ENCODE data around the gene AADAT. TPM values are rescaled to one million over a fixed set of nuclear protein-coding genes. Genes with fewer than 3 reads are reported as not detected.

Gene AADAT
- total and polyA plus RNA-seq, 9 of the 15 experiments (the other 6 are each of a cell fraction or from before 2014, with no cell fraction given), result 0.06 to 0.07 TPM; not detected in 7

DNA sequence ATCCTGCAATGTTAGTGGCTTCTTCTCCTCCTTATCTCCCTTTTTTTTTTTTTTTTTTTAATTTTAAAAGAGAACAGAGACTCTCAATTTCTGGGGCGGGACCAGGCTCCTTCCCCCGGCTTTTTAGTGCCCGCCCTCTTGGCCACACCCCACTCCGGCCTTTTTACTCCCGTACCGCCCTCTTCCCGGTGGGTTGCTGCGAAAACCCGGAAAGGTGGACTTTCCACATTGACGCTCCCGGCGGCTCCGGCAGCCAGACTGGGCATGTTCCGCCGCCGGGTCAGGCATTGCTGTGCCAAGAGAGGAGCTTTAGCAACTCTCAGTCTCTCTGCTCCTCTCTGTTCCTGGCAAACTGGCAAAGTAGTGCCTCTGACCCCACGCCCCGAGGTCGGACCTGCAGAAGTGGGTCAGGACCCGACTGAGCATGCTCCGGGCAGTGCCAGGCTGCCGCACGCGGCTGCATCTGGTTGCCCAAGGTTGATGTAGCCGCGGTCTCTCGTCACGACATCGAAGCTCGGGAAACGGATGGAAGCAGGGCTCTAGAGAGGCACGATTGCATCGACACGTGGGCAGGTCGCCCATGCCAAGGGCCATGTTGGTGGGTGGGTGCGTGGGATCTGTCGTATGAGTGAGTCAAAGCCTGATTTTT is 62.5 kb downstream of the AADAT start (continued):
- TF ChIP-seq RB1 (IDR thresholded peaks at IDR 0.05; ENCODE audit: low read depth) (peak; percentile 65; the same call in 1 of the 2 replicates), ILF3 (IDR thresholded peaks at IDR 0.05; ENCODE audit: borderline replicate concordance) (no peak), XRCC5 (IDR thresholded peaks at IDR 0.05; ENCODE audit: low read depth, low read length) (peak; percentile 74; the same call in 1 of the 2 replicates), NR2C2 (CRISPR knock-in tag; IDR thresholded peaks at IDR 0.05) (no peak), NR2C2 (tag; IDR thresholded peaks at IDR 0.05) (peak; percentile 48; the same call in 1 of the 2 replicates), GTF2E2 (tag; IDR thresholded peaks at IDR 0.05) (no peak), CBX8 (IDR thresholded peaks at IDR 0.05; ENCODE audit: borderline replicate concordance, extremely low read depth, low read depth, low read length, poor library complexity, severe bottlenecking) (no peak), BRD9 (IDR thresholded peaks at IDR 0.05; ENCODE audit: low read depth, partially characterized antibody) (no peak), NRF1 (conservative IDR thresholded peaks at IDR 0.05 in 1 of 2, IDR thresholded peaks at IDR 0.05 in 1 of 2) (peak; percentile 84 to 88), ZNF133 (CRISPR knock-in tag; IDR thresholded peaks at IDR 0.05) (no peak), FOSL1 (tag; conservative IDR thresholded peaks at IDR 0.05) (no peak), CTBP1 (IDR thresholded peaks at IDR 0.05; ENCODE audit: borderline replicate concordance) (peak; percentile 47; the same call in 1 of the 2 replicates), KDM2B (CRISPR knock-in tag; IDR thresholded peaks at IDR 0.05) (0 out of 2 replicates have a peak, but pooled peaks have one; percentile 29)
- TF ChIP-seq, protein P1, sequence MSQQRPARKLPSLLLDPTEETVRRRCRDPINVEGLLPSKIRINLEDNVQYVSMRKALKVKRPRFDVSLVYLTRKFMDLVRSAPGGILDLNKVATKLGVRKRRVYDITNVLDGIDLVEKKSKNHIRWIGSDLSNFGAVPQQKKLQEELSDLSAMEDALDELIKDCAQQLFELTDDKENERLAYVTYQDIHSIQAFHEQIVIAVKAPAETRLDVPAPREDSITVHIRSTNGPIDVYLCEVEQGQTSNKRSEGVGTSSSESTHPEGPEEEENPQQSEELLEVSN (IDR thresholded peaks at IDR 0.05; ENCODE audit: borderline replicate concordance in 1 of 2, extremely low read depth in 1 of 2, insufficient read depth in 1 of 2, insufficient read length in 1 of 2, low read depth in 1 of 2, low read length in 1 of 2, poor library complexity in 1 of 2, severe bottlenecking in 1 of 2), result peak; percentile 54 to 67
- TF ChIP-seq, protein P2, sequence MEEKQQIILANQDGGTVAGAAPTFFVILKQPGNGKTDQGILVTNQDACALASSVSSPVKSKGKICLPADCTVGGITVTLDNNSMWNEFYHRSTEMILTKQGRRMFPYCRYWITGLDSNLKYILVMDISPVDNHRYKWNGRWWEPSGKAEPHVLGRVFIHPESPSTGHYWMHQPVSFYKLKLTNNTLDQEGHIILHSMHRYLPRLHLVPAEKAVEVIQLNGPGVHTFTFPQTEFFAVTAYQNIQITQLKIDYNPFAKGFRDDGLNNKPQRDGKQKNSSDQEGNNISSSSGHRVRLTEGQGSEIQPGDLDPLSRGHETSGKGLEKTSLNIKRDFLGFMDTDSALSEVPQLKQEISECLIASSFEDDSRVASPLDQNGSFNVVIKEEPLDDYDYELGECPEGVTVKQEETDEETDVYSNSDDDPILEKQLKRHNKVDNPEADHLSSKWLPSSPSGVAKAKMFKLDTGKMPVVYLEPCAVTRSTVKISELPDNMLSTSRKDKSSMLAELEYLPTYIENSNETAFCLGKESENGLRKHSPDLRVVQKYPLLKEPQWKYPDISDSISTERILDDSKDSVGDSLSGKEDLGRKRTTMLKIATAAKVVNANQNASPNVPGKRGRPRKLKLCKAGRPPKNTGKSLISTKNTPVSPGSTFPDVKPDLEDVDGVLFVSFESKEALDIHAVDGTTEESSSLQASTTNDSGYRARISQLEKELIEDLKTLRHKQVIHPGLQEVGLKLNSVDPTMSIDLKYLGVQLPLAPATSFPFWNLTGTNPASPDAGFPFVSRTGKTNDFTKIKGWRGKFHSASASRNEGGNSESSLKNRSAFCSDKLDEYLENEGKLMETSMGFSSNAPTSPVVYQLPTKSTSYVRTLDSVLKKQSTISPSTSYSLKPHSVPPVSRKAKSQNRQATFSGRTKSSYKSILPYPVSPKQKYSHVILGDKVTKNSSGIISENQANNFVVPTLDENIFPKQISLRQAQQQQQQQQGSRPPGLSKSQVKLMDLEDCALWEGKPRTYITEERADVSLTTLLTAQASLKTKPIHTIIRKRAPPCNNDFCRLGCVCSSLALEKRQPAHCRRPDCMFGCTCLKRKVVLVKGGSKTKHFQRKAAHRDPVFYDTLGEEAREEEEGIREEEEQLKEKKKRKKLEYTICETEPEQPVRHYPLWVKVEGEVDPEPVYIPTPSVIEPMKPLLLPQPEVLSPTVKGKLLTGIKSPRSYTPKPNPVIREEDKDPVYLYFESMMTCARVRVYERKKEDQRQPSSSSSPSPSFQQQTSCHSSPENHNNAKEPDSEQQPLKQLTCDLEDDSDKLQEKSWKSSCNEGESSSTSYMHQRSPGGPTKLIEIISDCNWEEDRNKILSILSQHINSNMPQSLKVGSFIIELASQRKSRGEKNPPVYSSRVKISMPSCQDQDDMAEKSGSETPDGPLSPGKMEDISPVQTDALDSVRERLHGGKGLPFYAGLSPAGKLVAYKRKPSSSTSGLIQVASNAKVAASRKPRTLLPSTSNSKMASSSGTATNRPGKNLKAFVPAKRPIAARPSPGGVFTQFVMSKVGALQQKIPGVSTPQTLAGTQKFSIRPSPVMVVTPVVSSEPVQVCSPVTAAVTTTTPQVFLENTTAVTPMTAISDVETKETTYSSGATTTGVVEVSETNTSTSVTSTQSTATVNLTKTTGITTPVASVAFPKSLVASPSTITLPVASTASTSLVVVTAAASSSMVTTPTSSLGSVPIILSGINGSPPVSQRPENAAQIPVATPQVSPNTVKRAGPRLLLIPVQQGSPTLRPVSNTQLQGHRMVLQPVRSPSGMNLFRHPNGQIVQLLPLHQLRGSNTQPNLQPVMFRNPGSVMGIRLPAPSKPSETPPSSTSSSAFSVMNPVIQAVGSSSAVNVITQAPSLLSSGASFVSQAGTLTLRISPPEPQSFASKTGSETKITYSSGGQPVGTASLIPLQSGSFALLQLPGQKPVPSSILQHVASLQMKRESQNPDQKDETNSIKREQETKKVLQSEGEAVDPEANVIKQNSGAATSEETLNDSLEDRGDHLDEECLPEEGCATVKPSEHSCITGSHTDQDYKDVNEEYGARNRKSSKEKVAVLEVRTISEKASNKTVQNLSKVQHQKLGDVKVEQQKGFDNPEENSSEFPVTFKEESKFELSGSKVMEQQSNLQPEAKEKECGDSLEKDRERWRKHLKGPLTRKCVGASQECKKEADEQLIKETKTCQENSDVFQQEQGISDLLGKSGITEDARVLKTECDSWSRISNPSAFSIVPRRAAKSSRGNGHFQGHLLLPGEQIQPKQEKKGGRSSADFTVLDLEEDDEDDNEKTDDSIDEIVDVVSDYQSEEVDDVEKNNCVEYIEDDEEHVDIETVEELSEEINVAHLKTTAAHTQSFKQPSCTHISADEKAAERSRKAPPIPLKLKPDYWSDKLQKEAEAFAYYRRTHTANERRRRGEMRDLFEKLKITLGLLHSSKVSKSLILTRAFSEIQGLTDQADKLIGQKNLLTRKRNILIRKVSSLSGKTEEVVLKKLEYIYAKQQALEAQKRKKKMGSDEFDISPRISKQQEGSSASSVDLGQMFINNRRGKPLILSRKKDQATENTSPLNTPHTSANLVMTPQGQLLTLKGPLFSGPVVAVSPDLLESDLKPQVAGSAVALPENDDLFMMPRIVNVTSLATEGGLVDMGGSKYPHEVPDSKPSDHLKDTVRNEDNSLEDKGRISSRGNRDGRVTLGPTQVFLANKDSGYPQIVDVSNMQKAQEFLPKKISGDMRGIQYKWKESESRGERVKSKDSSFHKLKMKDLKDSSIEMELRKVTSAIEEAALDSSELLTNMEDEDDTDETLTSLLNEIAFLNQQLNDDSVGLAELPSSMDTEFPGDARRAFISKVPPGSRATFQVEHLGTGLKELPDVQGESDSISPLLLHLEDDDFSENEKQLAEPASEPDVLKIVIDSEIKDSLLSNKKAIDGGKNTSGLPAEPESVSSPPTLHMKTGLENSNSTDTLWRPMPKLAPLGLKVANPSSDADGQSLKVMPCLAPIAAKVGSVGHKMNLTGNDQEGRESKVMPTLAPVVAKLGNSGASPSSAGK (IDR thresholded peaks at IDR 0.05), result peak; percentile 60

All from K562 (cell line).